Endodermal cell (in vitro differentiated cells): ENCODE data around the gene C1QC. TPM values are rescaled to one million over a fixed set of nuclear protein-coding genes. Genes with fewer than 3 reads are reported as not detected.

ENCODE experiments used
- DNase-seq: peaks from one replicate; pipeline ENCODE4 v3.0.0-alpha.2; 2017
- H3K27ac ChIP-seq: 2 replicates; pipeline ENCODE4 v1.5.1; 2013; ENCODE audit warnings: mild to moderate bottlenecking, low read depth, low read length, moderate library complexity
- H3K27me3 ChIP-seq: 2 replicates; pipeline ENCODE4 v1.6.1; 2013; ENCODE audit warnings: mild to moderate bottlenecking, low read length, moderate library complexity; ENCODE audit not compliant: insufficient read depth, control insufficient read depth, poor library complexity, severe bottlenecking
- H3K36me3 ChIP-seq: 2 replicates; pipeline ENCODE4 v1.7.0; 2013; ENCODE audit warnings: mild to moderate bottlenecking, low read length, moderate library complexity; ENCODE audit not compliant: control insufficient read depth, insufficient read depth
- H3K4me1 ChIP-seq: one replicate; pipeline ENCODE4 v1.7.0; 2013; ENCODE audit warnings: low read length; ENCODE audit not compliant: control insufficient read depth, insufficient read depth
- H3K4me3 ChIP-seq: 2 replicates; pipeline ENCODE4 v1.5.1; 2013; ENCODE audit warnings: mild to moderate bottlenecking, low read length, moderate library complexity
- H3K9ac ChIP-seq: 2 replicates; pipeline ENCODE4 v1.6.1; 2013; ENCODE audit warnings: mild to moderate bottlenecking, low read length, moderate library complexity; ENCODE audit not compliant: poor library complexity, severe bottlenecking; ENCODE audit errors: extremely low read depth
- H3K9me3 ChIP-seq: 2 replicates; pipeline ENCODE4 v1.6.1; 2013; ENCODE audit warnings: mild to moderate bottlenecking, low read length, moderate library complexity; ENCODE audit not compliant: control insufficient read depth
- H3K27ac Mint-ChIP-seq: 2 replicates; pipeline ENCODE4 v1.8.0; 2020; ENCODE audit warnings: mixed read lengths
- H3K27me3 Mint-ChIP-seq: 2 replicates; pipeline ENCODE4 v1.8.0; 2021; ENCODE audit warnings: mild to moderate bottlenecking, mixed read lengths; ENCODE audit not compliant: insufficient read depth
- H3K36me3 Mint-ChIP-seq: 2 replicates; pipeline ENCODE4 v1.8.0; 2020; ENCODE audit warnings: low read depth, mixed read lengths
- H3K4me1 Mint-ChIP-seq: 2 replicates; pipeline ENCODE4 v1.8.0; 2020; ENCODE audit warnings: mixed read lengths
- H3K4me3 Mint-ChIP-seq: 2 replicates; pipeline ENCODE4 v1.8.0; 2020; ENCODE audit warnings: mild to moderate bottlenecking, moderate library complexity, mixed read lengths
- H3K9me3 Mint-ChIP-seq: 2 replicates; pipeline ENCODE4 v1.8.0; 2020; ENCODE audit warnings: mild to moderate bottlenecking, mixed read lengths
- WGBS, 2 experiments: methylation state at CpG; one replicate each; pipeline versions ENCODE4 v1.1.5 to v1.1.7; 2013; ENCODE audit warnings: missing lambda C conversion rate in 2 of 2, mixed read lengths in 1 of 2; ENCODE audit not compliant: insufficient coverage in 1 of 2, insufficient read length in 1 of 2; 5-methylcytosine and 5-hydroxymethylcytosine counted together
- total RNA-seq, 2 donors: library from RNA; stranded (reverse); fragmentation: NEBNext Ultra II Directional in 1 of 2; extraction: Animal tissue kit (Norgen Biotek cat#: 25700) in 1 of 2; gene quantifications; 2 replicates in 1 of 2; 3 replicates in 1 of 2; pipeline ENCODE4 v1.2.1, GENCODE V29; 2021
- TF ChIP-seq, protein P1 (sequence below): fragments of 200-600 bp; sonication (generic); conservative IDR thresholded peaks from 2 replicates; pipeline ENCODE4 v1.5.0; 2021; ENCODE audit warnings: antibody characterized with exemption, mild to moderate bottlenecking

C1QC gene
- total RNA-seq, 2 donors from 2014 or later, result not detected

DNA sequence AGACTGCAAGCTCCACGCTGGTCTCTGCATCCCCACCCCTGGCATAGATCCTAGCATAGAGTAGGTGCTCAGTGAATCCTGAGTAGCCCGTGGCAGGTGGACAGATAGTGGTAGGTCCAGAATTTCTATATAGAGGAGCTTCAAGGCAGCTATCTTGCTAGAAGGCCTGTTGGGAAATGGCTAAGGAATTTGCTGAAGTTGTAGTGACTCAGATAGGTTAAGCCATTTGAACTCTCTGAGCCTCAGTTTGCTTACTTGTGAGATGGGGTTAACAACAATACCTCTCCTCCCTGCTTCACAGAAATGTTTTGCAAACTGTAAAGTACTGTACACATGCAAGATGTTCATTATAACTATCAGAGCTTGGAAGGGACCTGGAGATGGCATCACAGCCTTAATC lies 43.8 kb downstream of the C1QC start:
- Histone ChIP-seq H3K36me3 (no peaks in the 10 kb centered on the region), H3K9ac (no peak overlapping the region), H3K9me3 (no peaks in the 10 kb centered on the region), H3K4me3 (no peak overlapping the region), H3K27me3 (no peaks in the 10 kb centered on the region), H3K27ac (no peak overlapping the region), H3K4me1 (peaks cover 10% of the 10 kb centered on the region)
- Mint-ChIP-seq H3K4me3 (no peak overlapping the region), H3K4me1 (peaks cover 23% of the 10 kb centered on the region), H3K9me3 (no peaks in the 10 kb centered on the region), H3K36me3 (no peaks in the 10 kb centered on the region), H3K27ac (no peak overlapping the region), H3K27me3 (peaks cover 11% of the 10 kb centered on the region)
- no peak for DNase-seq
- TF ChIP-seq, protein P1, sequence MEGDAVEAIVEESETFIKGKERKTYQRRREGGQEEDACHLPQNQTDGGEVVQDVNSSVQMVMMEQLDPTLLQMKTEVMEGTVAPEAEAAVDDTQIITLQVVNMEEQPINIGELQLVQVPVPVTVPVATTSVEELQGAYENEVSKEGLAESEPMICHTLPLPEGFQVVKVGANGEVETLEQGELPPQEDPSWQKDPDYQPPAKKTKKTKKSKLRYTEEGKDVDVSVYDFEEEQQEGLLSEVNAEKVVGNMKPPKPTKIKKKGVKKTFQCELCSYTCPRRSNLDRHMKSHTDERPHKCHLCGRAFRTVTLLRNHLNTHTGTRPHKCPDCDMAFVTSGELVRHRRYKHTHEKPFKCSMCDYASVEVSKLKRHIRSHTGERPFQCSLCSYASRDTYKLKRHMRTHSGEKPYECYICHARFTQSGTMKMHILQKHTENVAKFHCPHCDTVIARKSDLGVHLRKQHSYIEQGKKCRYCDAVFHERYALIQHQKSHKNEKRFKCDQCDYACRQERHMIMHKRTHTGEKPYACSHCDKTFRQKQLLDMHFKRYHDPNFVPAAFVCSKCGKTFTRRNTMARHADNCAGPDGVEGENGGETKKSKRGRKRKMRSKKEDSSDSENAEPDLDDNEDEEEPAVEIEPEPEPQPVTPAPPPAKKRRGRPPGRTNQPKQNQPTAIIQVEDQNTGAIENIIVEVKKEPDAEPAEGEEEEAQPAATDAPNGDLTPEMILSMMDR, result no peak
- WGBS, 2 experiments, result 92 to 100% methylated on average over 1 to 2 of the region's 2 CpGs

DNA sequence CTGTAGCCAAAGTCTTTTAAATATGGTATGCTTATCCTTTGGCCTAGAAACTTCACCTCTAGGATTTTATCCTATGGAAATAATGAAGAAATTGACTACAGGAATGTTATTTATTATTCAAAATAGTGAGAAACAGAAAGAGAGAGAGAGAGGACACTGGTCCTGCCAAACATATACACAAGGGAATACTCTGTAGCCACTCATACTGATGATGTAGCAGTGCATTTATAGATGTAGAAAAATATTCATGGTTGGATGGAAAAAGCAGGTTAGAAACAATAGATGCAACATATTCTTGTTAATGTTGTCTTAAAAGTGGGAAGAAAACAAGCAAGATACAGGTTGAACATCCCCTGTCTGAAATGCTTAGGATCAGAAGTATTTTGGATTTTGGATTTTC lies 45.0 kb downstream of the C1QC start:
- Histone ChIP-seq H3K27me3 (no peaks in the 10 kb centered on the region), H3K36me3 (no peaks in the 10 kb centered on the region), H3K9me3 (no peaks in the 10 kb centered on the region), H3K4me1 (peaks cover 10% of the 10 kb centered on the region), H3K27ac (no peak overlapping the region), H3K4me3 (no peak overlapping the region), H3K9ac (no peak overlapping the region)
- Mint-ChIP-seq H3K4me1 (peaks cover 23% of the 10 kb centered on the region), H3K36me3 (no peaks in the 10 kb centered on the region), H3K27ac (no peak overlapping the region), H3K4me3 (no peak overlapping the region), H3K9me3 (no peaks in the 10 kb centered on the region), H3K27me3 (peaks cover 8% of the 10 kb centered on the region)
- TF ChIP-seq, protein P1, result no peak
- DNase-seq, result no peak

DNA sequence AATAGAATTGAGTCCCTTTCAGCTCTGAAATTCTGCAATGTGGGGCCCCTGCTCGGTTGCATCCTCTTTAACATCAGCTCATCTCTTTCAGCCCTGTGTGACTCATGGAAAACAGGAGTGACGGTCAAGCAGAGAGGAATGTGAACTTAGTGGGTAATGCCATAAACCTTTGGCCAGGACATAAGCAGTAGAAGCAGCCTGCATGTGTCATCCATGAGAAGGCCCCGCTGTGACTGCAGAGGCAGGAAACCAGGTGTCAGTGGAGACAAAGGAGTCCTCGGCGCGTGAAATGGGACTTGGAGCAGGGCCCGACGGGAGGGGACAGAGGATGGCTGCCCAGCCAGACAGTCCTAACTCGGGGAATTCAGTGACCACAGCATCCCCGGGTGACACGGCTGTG lies 46.1 kb downstream of the C1QC start:
- peak overlapping the region; percentile 25 for H3K27ac ChIP-seq
- Mint-ChIP-seq H3K4me3 (no peak overlapping the region), H3K36me3 (no peaks in the 10 kb centered on the region), H3K27me3 (peaks cover 5% of the 10 kb centered on the region), H3K9me3 (no peaks in the 10 kb centered on the region), H3K4me1 (peaks cover 14% of the 10 kb centered on the region), H3K27ac (no peak overlapping the region)
- no peaks in the 10 kb centered on the region for H3K9me3 ChIP-seq
- H3K27me3 ChIP-seq, result no peaks in the 10 kb centered on the region
- H3K9ac ChIP-seq, result no peak overlapping the region
- 48 to 81% methylated on average over 8 to 11 of the region's 11 CpGs for WGBS, 2 experiments
- DNase-seq, result peak; percentile 66
- TF ChIP-seq, protein P1, result no peak
- H3K4me3 ChIP-seq, result no peak overlapping the region
- H3K4me1 ChIP-seq, result peaks cover 8% of the 10 kb centered on the region
- no peaks in the 10 kb centered on the region for H3K36me3 ChIP-seq
